HG02852 (cell line): ENCODE data around the gene CFHR1.
"Not testable (repeated sequence)": the region's sequence is repeated elsewhere in the genome, so short reads cannot be mapped to it uniquely, and the experiment has no call there.

ENCODE experiments used
- ATAC-seq: cut with Tn5 transposase; IDR thresholded peaks from one replicate; pipeline ENCODE4 v1.9.1; 2021; ENCODE audit warnings: mild to moderate bottlenecking, moderate library complexity; ENCODE audit not compliant: unreplicated experiment

CFHR1 gene

DNA sequence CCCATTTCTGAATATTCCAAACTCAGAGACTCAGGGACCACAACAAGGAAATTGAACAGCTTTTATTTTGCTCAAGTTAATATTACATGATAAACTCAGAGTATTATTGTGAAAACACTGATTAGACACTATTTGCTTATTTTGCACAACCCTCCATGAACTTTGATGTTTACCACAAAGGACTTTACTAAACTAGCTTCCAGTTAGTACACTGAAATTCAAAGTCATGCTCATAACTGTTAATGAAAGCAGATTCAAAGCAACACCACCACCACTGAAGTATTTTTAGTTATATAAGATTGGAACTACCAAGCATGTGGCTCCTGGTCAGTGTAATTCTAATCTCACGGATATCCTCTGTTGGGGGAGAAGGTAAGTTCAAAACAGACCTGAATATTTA, at the start of gene CFHR1:
TSS of gene CFHR1 (plus strand) at position 201 of the 400 bp plus-strand sequence. CDS start at position 315, 114 bp downstream.
- not testable (repeated sequence) for ATAC-seq

DNA sequence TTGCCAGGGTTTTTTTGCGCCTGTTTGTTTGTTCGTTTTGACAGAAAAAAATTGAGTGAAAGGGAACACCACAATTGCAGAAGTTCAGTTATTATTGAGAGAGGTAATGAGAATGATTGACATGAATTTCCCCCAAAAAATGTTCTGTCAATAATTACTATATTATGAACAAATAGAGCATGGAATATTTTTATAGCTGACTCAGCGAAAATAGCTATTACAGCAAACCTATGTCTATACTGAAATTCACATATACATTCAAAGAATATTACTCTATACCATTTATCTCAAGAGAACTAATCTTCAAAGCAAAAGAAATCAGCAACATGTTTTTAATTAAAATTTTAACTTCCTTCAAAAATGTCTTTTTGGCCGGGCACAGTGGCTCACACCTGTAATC, 49.7 kb upstream of the CFHR1 start:
- not testable (repeated sequence) for ATAC-seq

DNA sequence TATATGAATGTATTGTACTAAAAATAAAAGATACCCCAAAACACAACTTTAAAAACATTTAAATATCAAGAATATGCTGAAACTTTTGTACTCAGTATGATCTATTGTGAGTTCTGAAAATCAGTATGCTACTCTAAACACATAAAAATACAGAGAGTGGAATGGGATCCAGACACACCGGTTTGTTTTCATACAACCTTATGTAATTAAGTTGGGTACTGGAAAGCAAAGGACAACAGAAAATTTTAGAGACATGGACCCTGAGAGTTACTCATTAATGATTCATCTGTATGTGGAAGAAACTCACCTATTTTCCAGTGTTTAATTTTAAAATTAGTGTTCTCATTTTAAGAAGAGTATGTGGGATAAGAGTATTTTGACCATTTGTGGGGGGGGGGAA, 45.8 kb upstream of the CFHR1 start:
- no peak for ATAC-seq

DNA sequence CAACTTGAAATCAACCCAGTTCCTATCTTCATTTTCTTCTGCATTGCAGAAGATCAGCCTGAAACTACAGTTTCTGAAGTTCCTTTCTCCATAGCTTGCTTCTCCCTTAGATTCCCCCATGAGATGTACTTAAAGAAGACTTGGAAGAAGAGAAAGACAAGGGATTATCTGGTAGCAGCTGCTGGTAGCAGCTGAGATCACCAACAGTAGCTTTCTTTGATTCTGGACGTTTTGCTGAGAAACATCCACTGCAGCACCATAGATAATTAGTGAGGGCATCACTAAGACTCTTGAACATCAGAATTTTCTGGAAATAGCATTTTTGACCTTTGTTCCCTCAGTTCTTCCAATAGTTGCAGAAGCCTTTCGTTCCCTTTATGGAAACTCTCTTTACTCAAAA, 45.4 kb upstream of the CFHR1 start:
- ATAC-seq, result no peak

DNA sequence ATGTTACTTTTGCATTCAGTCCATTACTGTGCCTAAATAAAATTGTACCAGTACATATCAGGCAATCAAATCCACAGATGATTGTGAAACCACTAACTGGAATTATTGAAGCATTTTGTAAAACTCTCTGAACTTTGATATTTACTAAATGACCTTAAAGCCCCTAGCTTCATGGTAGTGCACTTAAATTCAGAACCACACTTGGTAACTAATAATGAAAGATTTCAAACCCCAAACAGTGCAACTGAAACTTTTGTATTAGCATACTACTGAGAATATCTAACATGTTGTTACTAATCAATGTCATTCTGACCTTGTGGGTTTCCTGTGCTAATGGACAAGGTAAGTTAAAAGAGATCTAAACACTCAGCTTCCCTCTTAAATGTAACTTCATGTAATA, 44.9 kb upstream of the CFHR1 start, which contains the start of gene CFHR3:
TSS of gene CFHR3 (plus strand) at position 238 of the 400 bp plus-strand sequence. CDS start at position 285, 47 bp downstream.
- ATAC-seq, result peak; percentile 85

DNA sequence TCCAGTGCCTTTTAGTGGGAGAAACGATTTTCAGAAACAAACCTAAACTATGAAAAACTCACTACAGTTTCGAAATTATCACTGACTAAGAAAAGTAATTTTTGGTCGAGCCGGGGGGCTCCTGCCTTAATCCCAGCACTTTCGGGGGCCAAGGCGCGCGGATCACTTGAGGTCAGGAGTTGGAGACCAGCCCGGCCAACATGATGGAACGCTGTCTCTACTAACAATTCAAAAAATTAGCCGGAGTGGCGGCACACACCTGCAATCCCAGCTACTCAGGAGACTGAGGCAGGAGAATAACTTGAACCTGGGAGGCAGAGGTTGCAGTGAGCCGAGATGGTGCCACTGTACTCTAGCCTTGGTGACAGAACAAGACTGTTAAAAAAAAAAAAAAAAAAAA, 41.9 kb upstream of the CFHR1 start:
- no peak for ATAC-seq

DNA sequence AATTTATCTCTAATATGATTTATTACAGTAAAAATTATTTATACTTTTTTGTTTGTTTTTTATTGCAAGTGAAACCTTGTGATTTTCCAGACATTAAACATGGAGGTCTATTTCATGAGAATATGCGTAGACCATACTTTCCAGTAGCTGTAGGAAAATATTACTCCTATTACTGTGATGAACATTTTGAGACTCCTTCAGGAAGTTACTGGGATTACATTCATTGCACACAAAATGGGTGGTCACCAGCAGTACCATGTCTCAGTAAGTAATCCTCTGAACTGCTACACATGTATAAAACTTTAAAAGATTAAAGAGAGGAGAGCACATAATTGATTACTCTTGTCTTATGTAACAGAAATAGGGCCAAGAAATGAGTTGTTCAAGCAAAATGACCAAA, 40.4 kb upstream of the CFHR1 start:
- ATAC-seq, result no peak

DNA sequence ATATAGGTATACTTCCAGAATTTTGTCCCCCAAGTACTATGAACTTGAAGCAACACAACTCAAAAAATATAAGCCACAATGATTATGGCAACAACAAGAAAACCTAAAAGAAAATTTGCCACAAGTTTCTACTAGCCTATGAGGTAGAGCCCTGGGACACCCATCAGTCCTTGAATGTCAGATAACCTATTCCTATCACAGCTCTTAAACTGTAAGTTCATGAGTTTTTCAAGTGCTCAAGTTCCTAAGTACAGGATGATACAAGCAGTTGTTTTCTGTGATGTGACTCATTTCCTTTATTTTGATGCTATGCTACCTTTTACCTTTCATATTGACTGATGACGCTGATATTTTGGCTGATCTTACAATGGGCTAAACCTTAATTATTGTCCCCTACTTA, 28.3 kb upstream of the CFHR1 start:
- ATAC-seq, result not testable (repeated sequence)

DNA sequence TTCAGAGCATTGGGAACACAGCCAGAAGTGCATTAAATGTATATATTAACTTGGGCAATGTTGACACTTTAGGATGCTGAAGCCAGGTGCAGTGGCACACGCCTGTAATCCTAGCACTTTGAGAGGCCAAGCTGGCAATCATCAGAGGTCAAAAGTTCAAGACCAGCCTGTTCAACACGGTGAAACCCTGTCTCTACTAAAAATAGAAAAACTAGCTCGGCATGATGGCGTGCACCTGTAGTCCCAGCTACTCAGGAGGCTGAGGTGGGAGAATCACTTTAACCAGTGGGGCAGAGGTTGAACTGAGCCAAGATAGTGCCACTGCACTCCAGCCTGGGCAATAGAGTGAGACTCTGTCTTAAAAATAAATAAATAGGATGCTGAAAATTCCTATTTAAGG, 25.4 kb upstream of the CFHR1 start:
- ATAC-seq, result not testable (repeated sequence)

DNA sequence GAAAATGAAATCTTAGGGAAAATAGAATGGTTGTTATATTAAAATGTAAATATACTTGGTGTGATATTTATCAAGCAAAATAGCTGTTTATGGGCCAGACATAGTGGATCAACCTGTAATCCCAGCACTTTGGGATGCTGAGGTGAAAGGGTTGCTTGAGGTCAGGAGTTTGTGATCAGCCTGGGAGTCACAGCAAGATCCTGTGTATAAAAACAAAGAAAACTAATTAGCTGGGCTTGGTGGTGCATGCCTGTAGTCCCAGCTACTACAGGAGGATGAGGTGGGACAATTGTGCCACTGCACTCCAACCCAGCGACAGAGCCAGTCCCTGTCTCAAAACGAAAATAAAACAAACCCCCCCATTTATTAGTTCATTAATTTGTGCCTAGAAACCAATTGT, 21.6 kb upstream of the CFHR1 start:
- no peak for ATAC-seq

DNA sequence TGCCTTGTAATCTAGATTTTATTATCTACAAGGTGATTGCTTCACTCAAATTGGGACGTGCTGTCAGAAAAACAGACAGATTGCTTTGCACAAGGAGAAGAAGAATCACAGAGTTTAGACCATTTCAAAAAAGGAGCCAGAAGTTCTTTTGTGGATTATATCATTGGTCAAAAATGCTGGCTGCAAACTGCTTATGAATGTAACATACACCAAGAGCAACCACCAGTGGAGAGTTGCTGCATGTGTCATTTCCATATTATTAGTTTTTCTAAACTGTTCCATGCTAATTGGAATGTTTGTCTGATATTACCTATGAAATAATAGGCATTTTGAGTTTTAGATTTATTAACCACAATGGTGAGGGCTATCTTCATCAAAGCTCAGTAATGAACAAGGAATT, 17.6 kb upstream of the CFHR1 start:
- ATAC-seq, result not testable (repeated sequence)

DNA sequence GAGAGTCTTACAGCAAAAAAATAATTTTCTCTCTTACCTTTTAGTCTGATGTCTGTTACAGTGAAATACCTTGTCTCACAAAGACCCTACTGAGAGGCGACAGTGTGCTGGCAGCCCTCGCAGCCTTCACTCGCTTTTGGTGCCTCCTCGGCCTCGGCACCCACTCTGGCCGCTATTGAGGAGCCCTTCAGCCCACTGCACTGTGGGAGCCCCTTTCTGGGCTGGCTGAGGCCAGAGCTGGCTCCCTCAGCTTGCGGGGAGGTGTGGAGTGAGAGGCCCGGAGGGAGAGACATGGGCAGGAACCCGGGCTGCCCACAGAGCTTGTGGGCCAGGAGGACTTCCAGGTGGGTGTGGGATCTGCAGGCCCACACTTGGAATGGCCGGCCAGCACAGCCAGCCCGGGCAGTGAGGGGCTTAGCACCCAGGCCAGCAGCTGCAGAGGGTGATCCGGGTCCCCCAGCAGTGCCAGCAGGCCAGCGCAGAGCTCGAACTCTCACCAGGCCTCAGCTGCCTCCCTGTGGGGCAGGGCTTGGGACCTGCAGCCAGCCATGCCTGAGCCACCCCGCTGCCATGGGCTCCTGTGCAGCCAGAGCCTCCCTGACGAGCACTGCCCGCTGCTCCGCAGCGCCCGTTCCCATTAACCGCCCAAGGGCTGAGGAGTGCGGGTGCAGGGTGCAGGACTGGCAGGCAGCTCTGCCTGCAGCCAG, 10.8 kb upstream of the CFHR1 start:
- ATAC-seq, result no peak

DNA sequence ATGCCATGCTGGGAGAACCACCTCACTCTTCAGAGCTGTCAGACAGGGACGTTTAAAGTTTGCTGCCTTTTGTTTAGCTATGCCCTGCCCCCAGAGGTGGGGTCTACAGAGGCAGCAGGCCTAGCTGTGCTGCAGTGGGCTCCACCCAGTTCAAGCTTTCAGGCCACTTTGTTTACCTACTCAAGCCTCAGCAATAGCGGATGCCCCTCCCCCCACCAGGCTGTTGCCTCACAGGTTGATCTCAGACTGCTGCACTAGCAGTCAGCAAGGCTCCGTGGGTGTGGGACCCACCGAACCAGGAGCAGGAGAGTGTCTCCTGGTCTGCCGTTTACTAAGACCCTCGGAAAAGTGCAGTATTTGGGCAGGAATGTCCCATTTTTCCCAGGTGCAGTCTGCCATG, 2.1 kb upstream of the CFHR1 start:
- not testable (repeated sequence) for ATAC-seq

DNA sequence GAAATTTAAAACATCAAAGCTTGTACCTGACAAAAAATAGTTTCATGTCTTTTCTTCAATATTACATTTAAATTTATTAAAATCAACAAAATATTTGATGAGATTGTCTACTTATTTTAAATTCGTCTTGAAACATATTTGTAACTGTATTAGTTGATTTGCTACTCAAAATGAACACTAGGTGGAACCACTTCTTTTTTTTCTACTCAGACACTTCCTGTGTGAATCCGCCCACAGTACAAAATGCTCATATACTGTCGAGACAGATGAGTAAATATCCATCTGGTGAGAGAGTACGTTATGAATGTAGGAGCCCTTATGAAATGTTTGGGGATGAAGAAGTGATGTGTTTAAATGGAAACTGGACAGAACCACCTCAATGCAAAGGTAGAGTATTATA, 8.3 kb downstream of the CFHR1 start:
- ATAC-seq, result peak; percentile 99

DNA sequence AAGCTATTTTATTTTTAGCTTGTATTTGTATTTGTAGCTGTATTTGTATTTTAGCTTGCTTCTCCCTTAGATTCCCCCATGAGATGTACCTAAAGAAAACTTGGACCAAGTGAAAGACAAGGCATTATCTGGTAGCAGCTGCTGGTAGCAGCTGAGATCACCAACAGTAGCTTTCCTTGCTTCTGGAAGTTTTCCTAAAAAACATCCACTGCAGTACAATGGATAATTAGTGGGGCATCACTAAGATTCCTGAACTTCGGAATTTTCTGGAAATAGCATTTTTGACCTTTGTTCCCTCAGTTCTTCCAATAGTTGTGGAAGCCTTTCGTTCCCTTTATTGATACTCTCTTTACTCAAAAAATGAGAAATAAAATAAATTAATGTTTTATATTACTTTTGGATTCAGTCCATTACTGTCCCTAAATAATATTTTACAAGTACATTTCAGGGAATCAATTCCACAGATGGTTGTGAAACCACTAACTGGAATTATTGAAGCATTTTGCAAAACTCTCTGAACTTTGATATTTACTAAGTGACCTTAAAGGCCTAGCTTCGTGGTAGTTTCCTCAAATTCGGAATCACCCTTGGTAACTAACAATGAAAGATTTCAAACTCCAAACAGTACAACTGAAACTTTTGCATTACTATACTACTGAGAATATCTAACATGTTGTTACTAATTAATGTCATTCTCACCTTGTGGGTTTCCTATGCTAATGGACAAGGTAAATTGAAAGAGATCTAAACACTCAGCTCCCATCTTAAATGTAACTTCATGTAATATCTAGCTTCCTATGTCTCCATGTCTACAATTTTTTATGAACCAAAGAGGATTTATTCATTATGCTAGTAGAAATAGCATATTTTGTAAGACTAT, 30.3 kb downstream of the CFHR1 start:
- not testable (repeated sequence) for ATAC-seq

DNA sequence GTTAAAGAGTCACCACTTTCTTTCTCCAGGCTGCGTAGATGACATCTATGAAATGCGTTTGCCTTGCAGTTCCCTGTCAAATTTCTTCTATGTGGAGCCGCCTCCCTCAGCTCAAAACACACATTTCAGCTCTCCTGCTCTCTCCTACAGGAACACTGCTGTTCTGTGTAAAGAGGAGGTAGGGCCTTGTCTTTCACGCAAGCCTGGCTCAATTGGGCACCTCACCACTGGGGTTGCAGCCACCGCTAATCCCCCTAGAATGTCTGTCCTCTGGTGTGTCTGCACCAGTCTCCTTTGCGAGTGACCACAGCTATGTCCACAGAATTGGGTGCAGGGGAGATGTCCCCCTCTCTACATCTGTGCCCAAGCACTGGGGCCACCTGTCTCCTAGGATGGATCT, 36.5 kb downstream of the CFHR1 start:
- ATAC-seq, result no peak

DNA sequence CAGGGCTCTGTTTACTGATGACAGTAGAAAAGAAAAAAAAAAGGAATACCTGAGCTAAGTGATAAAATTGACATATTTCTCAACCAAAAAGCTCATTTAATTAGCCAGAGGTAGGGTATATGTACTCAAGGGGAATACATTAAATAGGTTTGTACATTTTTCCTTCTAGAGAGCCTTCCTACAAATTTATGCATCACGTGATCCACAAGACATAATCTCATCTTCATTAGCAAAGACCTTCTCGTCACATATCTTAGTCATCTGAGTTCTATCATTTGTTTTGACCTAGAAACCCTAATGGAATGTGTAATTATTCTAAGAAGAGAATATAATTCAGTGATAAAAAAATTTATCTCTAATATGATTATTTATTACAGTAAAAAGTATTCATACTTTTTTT, 37.7 kb downstream of the CFHR1 start:
- ATAC-seq, result no peak

DNA sequence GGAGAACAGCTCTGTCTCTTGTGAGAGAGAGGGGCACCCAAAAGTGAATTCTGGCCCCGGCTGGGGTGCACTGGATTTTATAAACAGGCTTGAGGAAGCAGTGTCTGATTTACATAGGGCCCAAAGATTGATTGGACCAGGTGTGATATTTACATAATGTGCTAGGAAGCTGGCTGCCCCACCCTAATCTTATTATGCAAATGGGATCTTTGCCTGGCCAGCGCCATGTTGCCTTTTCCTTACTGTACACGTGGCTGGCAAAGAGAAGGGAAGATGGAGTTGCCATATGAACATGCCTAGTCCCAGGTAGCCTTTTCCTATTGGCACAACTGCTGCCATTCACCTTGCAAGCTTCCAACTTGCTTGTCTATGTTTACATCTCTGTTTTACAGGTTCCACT, 39.3 kb downstream of the CFHR1 start:
- ATAC-seq, result no peak

DNA sequence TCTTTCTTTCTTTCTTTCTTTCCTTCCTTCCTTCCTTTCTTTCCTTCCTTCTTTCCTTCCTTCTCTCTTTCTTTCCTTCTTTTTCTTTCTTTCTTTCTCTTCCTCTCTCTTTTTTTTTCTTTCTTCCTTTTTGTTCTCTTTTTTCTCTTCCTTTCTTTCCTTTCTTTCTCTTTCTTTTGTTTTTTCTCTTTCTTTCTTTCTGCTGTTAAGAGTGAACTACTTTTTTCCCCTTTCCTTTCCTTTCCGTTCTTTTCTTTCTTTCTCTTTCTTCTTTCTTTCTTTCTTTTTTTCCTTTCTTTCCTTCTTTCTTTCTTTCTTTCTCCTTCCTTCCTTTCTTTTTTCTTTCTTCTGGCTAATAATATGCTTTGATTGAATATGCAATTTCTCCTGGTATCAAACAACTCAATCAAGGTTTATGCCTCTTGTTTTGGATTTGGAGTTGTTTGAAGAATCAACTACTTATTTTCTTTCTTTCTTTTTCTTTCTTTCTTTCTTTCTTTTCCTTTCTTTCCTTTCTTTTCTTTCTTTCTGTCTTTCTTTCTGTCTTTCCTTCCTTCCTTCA, 40.9 kb downstream of the CFHR1 start:
- no peak for ATAC-seq

DNA sequence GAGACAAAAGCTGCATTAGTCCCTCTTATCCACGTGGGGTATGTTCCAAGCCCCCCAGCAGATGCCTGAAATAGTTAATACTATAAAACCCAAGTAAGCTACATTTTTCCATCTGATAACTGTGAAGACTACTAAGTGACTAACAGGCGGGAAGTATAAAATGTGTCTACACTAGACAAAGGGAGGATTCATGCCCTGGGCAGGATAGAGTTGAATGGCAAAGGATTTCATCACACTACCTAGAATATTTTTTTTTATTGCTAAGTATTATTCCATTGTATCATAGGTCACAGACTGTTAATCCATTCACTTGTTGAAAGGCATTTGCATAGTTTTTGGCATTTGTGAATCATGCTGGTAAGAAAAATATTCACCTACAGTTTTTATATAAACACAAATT, 41.9 kb downstream of the CFHR1 start:
- ATAC-seq, result no peak

DNA sequence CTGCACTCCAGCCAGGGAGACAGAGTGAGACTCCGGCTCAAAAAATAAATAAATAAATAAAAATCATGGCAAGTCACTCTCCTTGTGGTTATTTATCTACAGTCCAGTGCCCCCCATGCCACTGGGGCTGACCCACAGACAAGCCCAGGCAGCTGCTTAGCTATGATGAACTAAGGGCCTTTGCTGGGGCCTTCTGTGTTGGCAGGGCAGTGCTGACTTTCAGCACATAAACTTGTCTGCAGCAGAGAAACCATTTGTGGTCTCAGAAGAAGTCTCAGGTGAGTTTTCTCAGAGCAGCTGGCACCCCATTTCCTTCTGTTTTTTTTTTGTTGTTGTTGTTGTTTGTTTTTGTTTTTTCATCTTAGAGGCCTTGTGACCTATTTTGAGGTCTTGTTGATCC, 47.4 kb downstream of the CFHR1 start:
- no peak for ATAC-seq

DNA sequence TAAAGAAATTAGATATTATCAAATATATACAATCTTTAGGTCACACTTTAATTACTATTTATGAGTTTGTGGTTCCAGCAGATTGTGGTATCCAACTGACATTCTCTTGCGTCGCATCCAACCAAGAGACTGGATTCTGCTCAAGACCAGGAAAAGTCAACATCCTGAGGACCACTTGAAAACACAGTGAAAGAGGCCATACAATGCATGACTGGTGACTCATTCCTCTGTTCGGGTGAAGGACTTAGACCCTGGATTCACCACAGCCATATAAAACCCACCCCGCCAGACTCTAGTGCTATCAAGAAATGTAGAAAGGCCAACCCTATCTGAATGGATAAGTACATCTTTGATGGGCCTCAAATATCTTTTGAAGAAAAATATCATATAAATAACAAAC, 53.9 kb downstream of the CFHR1 start:
- no peak for ATAC-seq
